ENCODE data around the gene PNKP.

DNA sequence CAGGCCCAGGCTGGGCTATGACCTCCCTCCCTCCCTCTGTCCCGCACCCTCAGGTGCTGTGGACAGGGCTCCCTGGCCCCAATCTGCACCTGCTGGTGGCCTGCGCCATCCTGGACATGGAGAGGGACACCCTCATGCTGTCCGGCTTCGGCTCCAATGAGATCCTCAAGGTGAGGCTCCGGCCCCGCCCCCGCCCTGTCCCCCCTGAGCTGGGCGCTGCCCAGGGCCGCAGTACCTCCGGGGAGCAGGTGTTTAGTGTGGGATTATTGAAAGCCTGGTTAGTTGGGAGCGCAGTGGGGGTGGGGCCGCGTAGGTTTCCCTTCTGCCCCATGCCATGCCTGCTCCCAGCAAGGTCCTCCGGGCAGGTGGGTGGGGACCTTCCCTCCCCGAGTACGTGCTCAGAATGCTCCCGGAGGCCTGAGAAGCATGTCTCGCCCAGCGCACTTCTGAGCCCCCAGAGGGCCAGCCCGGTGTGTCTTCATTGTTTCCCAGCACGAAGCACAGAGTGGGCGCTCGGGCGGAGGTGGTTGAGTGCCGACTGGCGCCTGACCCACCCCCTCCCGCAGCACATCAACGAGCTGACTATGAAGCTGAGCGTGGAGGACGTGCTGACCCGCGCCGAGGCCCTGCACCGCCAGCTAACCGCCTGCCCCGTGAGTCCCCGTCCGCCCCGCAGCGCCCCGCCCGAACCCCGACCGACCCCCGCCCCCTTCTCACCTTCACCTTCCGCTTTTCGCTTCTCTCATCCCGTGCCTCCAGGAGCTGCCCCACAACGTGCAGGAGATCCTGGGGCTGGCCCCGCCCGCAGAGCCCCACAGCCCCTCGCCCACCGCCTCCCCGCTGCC lies 20.5 kb upstream of the PNKP start:
- no peak for TF ChIP-seq CTCF (IDR thresholded peaks at IDR 0.05 in 4 of 5, conservative IDR thresholded peaks at IDR 0.05 in 1 of 5)
- TF ChIP-seq POLR2A (IDR thresholded peaks at IDR 0.05), result no peak

Measured in gastrocnemius medialis (tissue), 4 donors.